Kidney epithelial cell (primary cell): ENCODE results near the gene EEF2K. TPM values are rescaled to one million over a fixed set of nuclear protein-coding genes. Genes with fewer than 3 reads are reported as not detected.

Experiments
- DNase-seq: peaks from one replicate; pipeline ENCODE4 v3.0.0-alpha.2; 2010; ENCODE audit warnings: low read depth
- H3K27me3 ChIP-seq: 2 replicates; pipeline ENCODE4 v1.6.0; 2011; ENCODE audit warnings: low read length; ENCODE audit not compliant: control insufficient read depth, insufficient read depth
- H3K36me3 ChIP-seq: 2 replicates; pipeline ENCODE4 v1.5.1; 2011; ENCODE audit warnings: low read length; ENCODE audit not compliant: control insufficient read depth, insufficient read depth
- H3K4me3 ChIP-seq: 2 replicates; pipeline ENCODE4 v1.5.1; 2011; ENCODE audit warnings: low read depth, mild to moderate bottlenecking, control low read depth, low read length
- total RNA-seq: library from RNA; depleted of rRNA; stranded (reverse); fragments of >200 nt; gene quantifications from 2 replicates; pipeline ENCODE4 v1.2.3, GENCODE V29; 2015
- TF ChIP-seq, protein P1 (sequence below): IDR thresholded peaks from 2 replicates; pipeline ENCODE4 v1.5.1; 2011; ENCODE audit warnings: mild to moderate bottlenecking, moderate library complexity, low read length, control low read depth, inconsistent platforms; ENCODE audit not compliant: insufficient read depth, poor library complexity, severe bottlenecking

The EEF2K gene
- total RNA-seq, 1 donor from 2014 or later, result 6.8 TPM

DNA sequence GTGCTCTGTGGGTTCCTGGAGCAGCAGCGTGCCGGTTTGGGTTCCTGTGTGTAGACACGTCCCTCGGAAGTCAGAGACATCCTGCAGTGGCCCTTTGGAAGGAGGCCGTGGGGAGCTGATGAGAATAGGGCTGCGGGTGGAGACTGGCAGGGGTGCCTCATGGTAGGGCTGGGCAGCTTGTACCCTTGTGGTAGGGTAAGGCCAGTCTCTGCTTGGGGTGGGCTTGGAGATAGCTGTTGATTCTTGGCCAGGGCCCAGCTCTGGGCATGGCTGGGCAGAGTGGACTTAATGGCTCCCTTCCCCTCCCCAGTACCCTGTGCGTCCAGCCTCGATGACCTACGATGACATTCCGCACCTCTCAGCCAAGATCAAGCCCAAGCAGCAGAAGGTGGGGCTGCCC is 101.8 kb downstream of the EEF2K start:
- Histone ChIP-seq H3K4me3 (no peak overlapping the region), H3K36me3 (no peaks in the 10 kb centered on the region), H3K27me3 (no peaks in the 10 kb centered on the region)
- TF ChIP-seq, protein P1, sequence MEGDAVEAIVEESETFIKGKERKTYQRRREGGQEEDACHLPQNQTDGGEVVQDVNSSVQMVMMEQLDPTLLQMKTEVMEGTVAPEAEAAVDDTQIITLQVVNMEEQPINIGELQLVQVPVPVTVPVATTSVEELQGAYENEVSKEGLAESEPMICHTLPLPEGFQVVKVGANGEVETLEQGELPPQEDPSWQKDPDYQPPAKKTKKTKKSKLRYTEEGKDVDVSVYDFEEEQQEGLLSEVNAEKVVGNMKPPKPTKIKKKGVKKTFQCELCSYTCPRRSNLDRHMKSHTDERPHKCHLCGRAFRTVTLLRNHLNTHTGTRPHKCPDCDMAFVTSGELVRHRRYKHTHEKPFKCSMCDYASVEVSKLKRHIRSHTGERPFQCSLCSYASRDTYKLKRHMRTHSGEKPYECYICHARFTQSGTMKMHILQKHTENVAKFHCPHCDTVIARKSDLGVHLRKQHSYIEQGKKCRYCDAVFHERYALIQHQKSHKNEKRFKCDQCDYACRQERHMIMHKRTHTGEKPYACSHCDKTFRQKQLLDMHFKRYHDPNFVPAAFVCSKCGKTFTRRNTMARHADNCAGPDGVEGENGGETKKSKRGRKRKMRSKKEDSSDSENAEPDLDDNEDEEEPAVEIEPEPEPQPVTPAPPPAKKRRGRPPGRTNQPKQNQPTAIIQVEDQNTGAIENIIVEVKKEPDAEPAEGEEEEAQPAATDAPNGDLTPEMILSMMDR, result no peak
- DNase-seq, result no peak

DNA sequence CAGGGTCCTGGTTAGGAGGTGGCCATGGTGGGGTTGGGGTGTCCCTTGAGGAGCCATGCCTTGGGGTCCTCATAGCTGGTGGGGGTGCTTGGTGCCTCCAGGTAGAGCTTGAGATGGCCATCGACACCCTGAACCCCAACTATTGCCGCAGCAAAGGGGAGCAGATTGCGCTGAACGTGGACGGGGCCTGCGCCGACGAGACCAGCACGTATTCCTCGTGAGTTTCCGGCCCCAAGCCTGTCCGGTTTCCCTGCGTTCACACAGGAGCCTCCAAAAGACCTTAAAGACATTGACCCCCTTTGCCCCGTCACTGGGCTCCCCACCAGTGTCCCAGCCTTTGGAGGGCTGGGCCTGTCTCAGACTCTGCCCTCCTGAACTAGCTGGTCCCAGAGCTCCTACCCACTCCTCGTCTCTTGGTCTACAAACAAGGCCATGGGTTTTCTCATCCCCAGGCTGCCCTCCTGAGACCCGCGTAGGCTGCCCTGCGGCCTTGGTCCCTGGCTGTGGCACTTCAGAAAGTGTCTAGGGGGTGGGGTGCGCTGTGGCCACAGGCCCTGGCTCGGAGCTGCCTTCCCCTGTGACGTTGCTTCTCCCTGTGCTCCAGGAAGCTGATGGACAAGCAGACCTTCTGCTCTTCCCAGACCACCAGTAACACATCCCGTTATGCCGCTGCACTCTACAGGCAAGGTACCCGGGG is 102.9 kb downstream of the EEF2K start:
- TF ChIP-seq, protein P1, result no peak
- DNase-seq, result no peak
- Histone ChIP-seq H3K36me3 (no peaks in the 10 kb centered on the region), H3K4me3 (no peak overlapping the region), H3K27me3 (no peaks in the 10 kb centered on the region)

DNA sequence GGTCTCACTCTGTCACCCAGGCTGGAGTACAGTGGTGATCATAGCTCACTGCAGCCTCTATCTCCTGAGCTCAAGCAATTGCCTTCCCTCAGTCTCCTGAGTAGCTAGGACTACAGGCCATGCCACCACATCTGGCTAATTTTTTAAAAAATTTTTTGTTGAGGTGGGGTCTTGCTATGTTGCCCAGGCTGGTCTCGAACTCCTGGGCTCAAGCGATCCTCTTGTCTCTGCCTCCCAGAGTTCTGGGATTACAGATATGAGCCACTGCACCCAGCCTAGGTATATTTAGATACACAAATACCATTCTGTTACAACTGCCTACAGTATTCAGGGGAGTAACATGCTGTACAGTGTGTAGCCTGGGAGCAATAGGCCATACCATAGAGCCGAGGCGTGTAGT is 105.4 kb downstream of the EEF2K start:
- peaks cover 2% of the 10 kb centered on the region for H3K36me3 ChIP-seq

DNA sequence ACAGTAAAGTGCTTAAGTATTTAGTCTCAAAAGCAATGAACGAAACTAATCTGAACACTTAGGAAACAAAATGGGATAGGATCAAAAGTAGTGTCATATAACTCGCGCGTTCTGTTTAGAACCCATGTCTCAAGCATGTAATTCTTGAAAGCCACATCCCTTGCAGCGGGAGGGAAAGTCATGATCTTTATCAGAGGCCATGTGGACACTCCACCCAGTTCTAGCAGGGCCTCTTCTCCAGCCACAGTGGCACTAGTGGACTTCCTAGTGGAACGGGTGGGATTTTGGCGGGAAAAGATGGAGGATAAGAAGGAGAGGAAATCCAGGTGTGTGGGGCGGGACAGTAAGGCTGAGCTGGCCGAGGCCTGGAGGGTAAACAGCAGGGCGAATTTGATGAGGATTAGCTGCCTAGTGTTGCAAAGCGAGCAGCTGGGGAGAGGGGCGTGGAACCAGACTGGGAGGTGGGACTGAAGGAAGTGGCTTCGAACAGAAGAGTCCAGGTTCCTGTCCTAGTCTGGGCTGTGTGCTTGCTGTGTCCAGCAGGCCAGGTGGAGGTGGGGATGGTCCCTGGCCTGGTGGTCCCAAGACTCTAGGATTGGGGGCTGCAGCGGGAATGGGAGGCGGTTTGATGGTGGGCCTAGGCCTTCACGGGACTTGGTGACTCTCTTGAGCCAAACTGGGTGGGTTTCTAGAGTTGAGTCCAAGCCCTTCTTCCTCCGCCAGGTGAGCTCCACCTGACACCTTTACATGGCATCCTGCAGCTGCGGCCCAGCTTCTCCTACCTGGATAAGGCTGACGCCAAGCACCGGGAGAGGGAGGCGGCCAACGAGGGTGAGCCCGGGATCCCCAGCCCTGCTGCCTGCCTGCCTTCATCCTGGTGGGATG is 107.1 kb downstream of the EEF2K start:
- Histone ChIP-seq H3K36me3 (peaks cover 2% of the 10 kb centered on the region), H3K27me3 (no peaks in the 10 kb centered on the region), H3K4me3 (no peak overlapping the region)
- DNase-seq, result no peak
- TF ChIP-seq, protein P1, result no peak

More for the DNA sequence above, 105.4 kb downstream of the EEF2K start:
- Histone ChIP-seq H3K27me3 (no peaks in the 10 kb centered on the region), H3K4me3 (no peak overlapping the region)
- no peak for DNase-seq
- TF ChIP-seq, protein P1, result no peak

DNA sequence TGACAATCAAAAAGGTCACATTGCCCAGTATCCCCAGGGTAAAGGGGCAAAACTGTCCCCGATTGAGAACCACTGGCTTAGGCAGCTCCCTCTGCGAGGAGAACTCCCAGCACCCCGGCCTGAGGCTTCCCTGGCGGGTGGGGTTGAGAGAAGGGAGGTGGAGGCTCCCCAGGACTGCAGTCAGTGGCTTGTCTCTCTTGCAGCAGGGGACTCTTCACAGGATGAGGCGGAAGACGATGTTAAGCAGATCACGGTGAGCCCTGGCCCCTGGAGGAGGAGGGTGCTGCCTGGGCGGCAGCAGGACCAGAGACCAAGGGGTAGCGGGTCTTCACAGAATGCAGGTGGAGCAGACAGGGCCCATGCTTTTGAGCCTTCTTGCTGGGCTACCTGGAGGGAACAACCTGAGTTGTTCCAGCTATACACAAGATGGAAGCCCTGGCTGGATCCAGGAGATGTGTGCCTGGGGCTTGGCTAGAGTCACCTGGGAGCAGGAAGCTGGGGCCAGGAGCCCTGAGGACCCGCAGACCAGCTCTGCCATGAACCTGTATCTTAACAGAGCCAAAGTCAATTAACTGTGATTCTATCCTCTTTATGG is 107.9 kb downstream of the EEF2K start:
- no peaks in the 10 kb centered on the region for H3K27me3 ChIP-seq
- TF ChIP-seq, protein P1, result no peak
- DNase-seq, result no peak
- no peak overlapping the region for H3K4me3 ChIP-seq
- H3K36me3 ChIP-seq, result peaks cover 2% of the 10 kb centered on the region
